Measurements from ENCODE around the gene PGA3. TPM values are rescaled to one million over a fixed set of nuclear protein-coding genes. Genes with fewer than 3 reads are reported as not detected.

The PGA3 gene
- total RNA-seq, 2 experiments from 2014 or later: not detected

GRCh38 chr11:61254403-61255025, 51.2 kb downstream of the PGA3 start:
- H2AFZ ChIP-seq (ENCODE audit: low read length): no peak overlapping the region
- no peaks in the 10 kb centered on the region for H3K79me2 ChIP-seq (ENCODE audit: insufficient read depth, low read depth, low read length)
- intact Hi-C loops (cut with micrococcal nuclease; ENCODE audit: unreplicated experiment): loop anchor here (1.0 kb wide), 1 partner anchor 131 kb away; no protein-coding TSS in a partner anchor
- no peak overlapping the region for H3K27ac ChIP-seq (ENCODE audit: low read depth, low read length, poor library complexity, severe bottlenecking)
- no peak overlapping the region for H3K4me2 ChIP-seq (ENCODE audit: low read length)
- TF ChIP-seq EZH2phosphoT487 (IDR thresholded peaks at IDR 0.05; ENCODE audit: borderline replicate concordance, low read depth, low read length): no peak
- peak; percentile 85 for TF ChIP-seq CTCF (conservative IDR thresholded peaks at IDR 0.05; ENCODE audit: low read length)
- no peaks in the 10 kb centered on the region for H3K9me3 ChIP-seq (ENCODE audit: low read length)
- H3K36me3 ChIP-seq (ENCODE audit: insufficient read depth, low read length): no peaks in the 10 kb centered on the region
- BruUV-seq (replicated peaks): no TSS peak
- no peak overlapping the region for H3K4me3 ChIP-seq (ENCODE audit: low read depth, low read length, poor library complexity, severe bottlenecking)
- ChIA-PET CTCF (ENCODE audit: unreplicated experiment) (no interaction called here), POLR2A (interaction anchor here (0.6 kb wide), 1 partner anchor 227 kb away, joined by 3 read pairs; no protein-coding TSS in a partner anchor)
- H3K9me2 ChIP-seq (ENCODE audit: insufficient read depth, low read length): no peaks in the 10 kb centered on the region
- H4K20me1 ChIP-seq (ENCODE audit: insufficient read depth, low read length): no peaks in the 10 kb centered on the region
- DNase-seq (ENCODE audit: low spot score): peak; percentile 69
- no peaks in the 10 kb centered on the region for H3K4me1 ChIP-seq (ENCODE audit: insufficient read depth, low read length, poor library complexity, severe bottlenecking)

GRCh38 chr11:61256710-61257482, 53.6 kb downstream of the PGA3 start:
- H4K20me1 ChIP-seq (ENCODE audit: insufficient read depth, low read length): no peaks in the 10 kb centered on the region
- no peak overlapping the region for H3K4me2 ChIP-seq (ENCODE audit: low read length)
- no peaks in the 10 kb centered on the region for H3K4me1 ChIP-seq (ENCODE audit: insufficient read depth, low read length, poor library complexity, severe bottlenecking)
- no TSS peak for BruUV-seq (replicated peaks)
- H3K9me2 ChIP-seq (ENCODE audit: insufficient read depth, low read length): no peaks in the 10 kb centered on the region
- TF ChIP-seq EZH2phosphoT487 (IDR thresholded peaks at IDR 0.05; ENCODE audit: borderline replicate concordance, low read depth, low read length) (no peak), CTCF (conservative IDR thresholded peaks at IDR 0.05; ENCODE audit: low read length) (no peak)
- intact Hi-C loops (cut with micrococcal nuclease; ENCODE audit: unreplicated experiment): no loop called here
- no peak overlapping the region for H3K27ac ChIP-seq (ENCODE audit: low read depth, low read length, poor library complexity, severe bottlenecking)
- H3K4me3 ChIP-seq (ENCODE audit: low read depth, low read length, poor library complexity, severe bottlenecking): no peak overlapping the region
- no peaks in the 10 kb centered on the region for H3K9me3 ChIP-seq (ENCODE audit: low read length)
- H2AFZ ChIP-seq (ENCODE audit: low read length): no peak overlapping the region
- ChIA-PET POLR2A (interaction anchor here (0.6 kb wide), 1 partner anchor 16 kb away, joined by 3 read pairs; no protein-coding TSS in a partner anchor), CTCF (ENCODE audit: unreplicated experiment) (no interaction called here)
- no peaks in the 10 kb centered on the region for H3K79me2 ChIP-seq (ENCODE audit: insufficient read depth, low read depth, low read length)
- DNase-seq (ENCODE audit: low spot score): no peak
- H3K36me3 ChIP-seq (ENCODE audit: insufficient read depth, low read length): no peaks in the 10 kb centered on the region

- Histone ChIP-seq H3K9me2 (ENCODE audit: insufficient read depth, low read length) (no peaks in the 10 kb centered on the region), H3K4me3 (ENCODE audit: low read depth, low read length, poor library complexity, severe bottlenecking) (no peak overlapping the region), H3K9me3 (ENCODE audit: low read length) (no peaks in the 10 kb centered on the region), H3K36me3 (ENCODE audit: insufficient read depth, low read length) (no peaks in the 10 kb centered on the region), H3K4me2 (ENCODE audit: low read length) (no peak overlapping the region), H3K27ac (ENCODE audit: low read depth, low read length, poor library complexity, severe bottlenecking) (no peak overlapping the region), H3K4me1 (ENCODE audit: insufficient read depth, low read length, poor library complexity, severe bottlenecking) (no peaks in the 10 kb centered on the region), H2AFZ (ENCODE audit: low read length) (no peak overlapping the region), H3K79me2 (ENCODE audit: insufficient read depth, low read depth, low read length) (no peaks in the 10 kb centered on the region), H4K20me1 (ENCODE audit: insufficient read depth, low read length) (no peaks in the 10 kb centered on the region)
- BruUV-seq (replicated peaks): no TSS peak
- DNase-seq (ENCODE audit: low spot score): no peak
- POLR2A ChIA-PET: no interaction called here
- intact Hi-C loops (cut with micrococcal nuclease; ENCODE audit: unreplicated experiment): no loop called here
- TF ChIP-seq EZH2phosphoT487 (IDR thresholded peaks at IDR 0.05; ENCODE audit: borderline replicate concordance, low read depth, low read length): no peak
- CTCF ChIA-PET (ENCODE audit: unreplicated experiment): no interaction called here
Observed at GRCh38 chr11:61258546-61258945, 55.2 kb downstream of the PGA3 start.

Measured in OCI-LY7 (cell line).